NCI-H2029 treated with DMSO at 0.1 percent for 48 hours (cell line): Measurements from ENCODE around the gene PCIF1.
"Not testable (repeated sequence)": the region's sequence is repeated elsewhere in the genome, so short reads cannot be mapped to it uniquely, and the experiment has no call there.

Experiments
- DNase-seq: peaks from one replicate; lab custom pipeline; 2025; lab: John Stamatoyannopoulos, UW

PCIF1 gene

DNA sequence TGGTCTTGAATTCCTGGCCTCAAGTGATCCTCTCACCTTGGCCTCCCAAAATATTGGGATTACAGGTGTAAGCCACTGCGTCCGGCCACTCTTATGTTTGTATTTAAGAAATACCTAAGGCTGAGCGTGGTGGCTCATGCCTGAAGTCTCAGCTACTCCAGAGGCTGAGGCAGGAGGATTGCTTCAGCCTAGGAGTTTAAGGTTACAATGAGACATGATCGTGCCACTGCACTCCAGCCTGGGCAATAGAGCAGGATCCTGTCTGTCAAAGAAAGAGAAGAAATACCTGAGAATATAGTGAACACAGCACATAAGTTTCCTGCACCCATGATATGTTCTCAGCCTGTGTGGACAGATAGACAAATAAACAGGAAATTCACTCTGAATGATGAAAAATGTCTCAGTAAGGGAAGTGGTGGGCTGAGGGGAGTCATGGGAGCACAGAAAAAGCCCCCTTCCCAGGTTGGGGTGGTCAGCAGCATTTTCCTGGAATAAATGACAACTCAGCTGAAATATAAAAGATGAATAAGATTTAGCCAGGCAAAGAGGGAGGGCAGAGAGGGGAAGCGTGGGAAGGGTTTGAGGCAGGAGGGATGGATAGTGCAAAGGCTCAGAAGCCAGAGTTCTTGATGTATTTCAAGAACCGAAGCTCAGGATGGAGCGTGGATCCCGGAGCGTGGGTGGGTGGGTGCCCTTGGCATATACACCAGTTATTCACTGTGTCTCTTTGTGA is 60.4 kb downstream of the PCIF1 start:
- no peak for DNase-seq

DNA sequence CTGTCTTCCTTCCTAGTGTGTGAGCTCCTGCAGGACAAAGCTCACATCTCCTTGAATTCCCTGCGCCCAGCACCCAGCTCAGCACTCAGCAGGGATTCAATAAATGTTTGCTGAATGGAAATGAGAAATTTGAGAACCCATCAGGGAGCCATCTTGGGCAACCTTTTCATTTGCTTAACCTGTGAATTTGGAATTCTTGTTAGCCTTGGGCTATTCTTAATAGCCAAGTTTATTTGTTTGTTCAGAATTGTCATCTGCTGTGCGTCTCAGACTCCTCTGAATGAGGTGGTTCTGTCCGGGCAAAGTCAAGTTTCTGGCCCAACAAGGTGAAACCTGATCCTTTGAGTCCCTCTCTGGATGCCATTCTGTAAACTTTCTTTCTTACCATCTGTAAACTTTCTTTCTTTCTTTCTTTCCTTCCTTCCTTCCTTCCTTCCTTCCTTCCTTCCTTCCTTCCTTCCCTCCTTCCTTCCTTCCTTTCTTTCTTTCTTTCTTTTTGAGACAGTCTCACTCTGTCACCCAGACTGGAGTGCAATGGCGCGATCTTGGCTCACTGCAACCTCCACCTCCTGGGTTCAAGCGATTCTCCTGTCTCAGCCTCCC is 61.1 kb downstream of the PCIF1 start:
- DNase-seq, result not testable (repeated sequence)

DNA sequence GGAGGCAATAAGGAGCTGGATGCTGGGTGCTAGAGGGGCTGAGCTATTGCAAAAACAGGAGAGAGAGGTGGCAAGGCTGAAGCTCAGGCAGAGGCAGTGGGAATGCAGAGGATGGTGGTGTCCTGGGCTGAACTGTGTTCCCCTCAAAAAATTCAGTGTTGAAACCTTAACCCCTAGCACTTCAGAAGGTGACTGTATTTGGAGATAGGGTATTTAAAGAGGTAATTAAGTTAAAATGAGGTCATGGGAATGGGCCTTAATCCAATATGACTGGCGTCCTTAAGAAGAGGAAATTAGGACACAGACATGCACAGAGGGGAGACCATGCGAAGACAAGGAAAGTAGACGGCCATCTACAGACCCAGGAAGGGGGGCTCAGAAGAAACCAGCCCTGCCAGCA is 62.7 kb downstream of the PCIF1 start:
- no peak for DNase-seq
